ENCODE results near the gene SOX6.

Gene SOX6

GRCh38 chr11:15971215-15971546 lies 385.2 kb downstream of the SOX6 start:
- no peak for DNase-seq (ENCODE audit: extremely low read depth in 1 of 2, low read depth in 1 of 2)

GRCh38 chr11:15970506-15971214 lies 385.7 kb downstream of the SOX6 start:
- DNase-seq (ENCODE audit: extremely low read depth in 1 of 2, low read depth in 1 of 2): no peak

- DNase-seq (ENCODE audit: extremely low read depth in 1 of 2, low read depth in 1 of 2): no peak
These were observed 386.5 kb downstream of the SOX6 start for GRCh38 chr11:15969701-15970329.

- DNase-seq (ENCODE audit: extremely low read depth in 1 of 2, low read depth in 1 of 2): no peak
These were observed 387.1 kb downstream of the SOX6 start for GRCh38 chr11:15969281-15969680.

- no peak for DNase-seq (ENCODE audit: extremely low read depth in 1 of 2, low read depth in 1 of 2)
These were observed 387.8 kb downstream of the SOX6 start for GRCh38 chr11:15968461-15969130.

GRCh38 chr11:15967966-15968365 lies 388.4 kb downstream of the SOX6 start:
- DNase-seq (ENCODE audit: extremely low read depth in 1 of 2, low read depth in 1 of 2): no peak

GRCh38 chr11:15967166-15967565 lies 389.2 kb downstream of the SOX6 start:
- no peak for DNase-seq (ENCODE audit: extremely low read depth in 1 of 2, low read depth in 1 of 2)

- no peak for DNase-seq (ENCODE audit: extremely low read depth in 1 of 2, low read depth in 1 of 2)
These were observed 390.6 kb downstream of the SOX6 start for GRCh38 chr11:15965562-15966250.

GRCh38 chr11:15963266-15963665 lies 393.1 kb downstream of the SOX6 start:
- no peak for DNase-seq (ENCODE audit: extremely low read depth in 1 of 2, low read depth in 1 of 2)

GRCh38 chr11:15958910-15959309 lies 397.4 kb downstream of the SOX6 start:
- no peak for DNase-seq (ENCODE audit: extremely low read depth in 1 of 2, low read depth in 1 of 2)

- no peak for DNase-seq (ENCODE audit: extremely low read depth in 1 of 2, low read depth in 1 of 2)
These were observed 399.1 kb downstream of the SOX6 start for GRCh38 chr11:15957234-15957633.

GRCh38 chr11:15956302-15956701 lies 400.0 kb downstream of the SOX6 start:
- no peak for DNase-seq (ENCODE audit: extremely low read depth in 1 of 2, low read depth in 1 of 2)

GRCh38 chr11:15955595-15955994 lies 400.8 kb downstream of the SOX6 start:
- no peak for DNase-seq (ENCODE audit: extremely low read depth in 1 of 2, low read depth in 1 of 2)

- DNase-seq (ENCODE audit: extremely low read depth in 1 of 2, low read depth in 1 of 2): no peak
These were observed 408.4 kb downstream of the SOX6 start for GRCh38 chr11:15947681-15948648.

- DNase-seq (ENCODE audit: extremely low read depth in 1 of 2, low read depth in 1 of 2): no peak
These were observed 410.6 kb downstream of the SOX6 start for GRCh38 chr11:15945726-15946125.

- no peak for DNase-seq (ENCODE audit: extremely low read depth in 1 of 2, low read depth in 1 of 2)
These were observed 411.9 kb downstream of the SOX6 start for GRCh38 chr11:15944460-15944859.

GRCh38 chr11:15943418-15944197 lies 412.7 kb downstream of the SOX6 start:
- no peak for DNase-seq (ENCODE audit: extremely low read depth in 1 of 2, low read depth in 1 of 2)

GRCh38 chr11:15942936-15943335 lies 413.4 kb downstream of the SOX6 start:
- no peak for DNase-seq (ENCODE audit: extremely low read depth in 1 of 2, low read depth in 1 of 2)

- no peak for DNase-seq (ENCODE audit: extremely low read depth in 1 of 2, low read depth in 1 of 2)
These were observed 414.2 kb downstream of the SOX6 start for GRCh38 chr11:15942126-15942525.
